GM23338 (cell line): ENCODE results near the gene KRTAP5-6.

Experiments
- CREB1 ChIP-seq: fragments of 250-450 bp; sonication (Bioruptor Pico); IDR thresholded peaks from 2 replicates; pipeline ENCODE4 v1.5.0; 2020; ENCODE audit warnings: low read depth, mild to moderate bottlenecking, moderate library complexity
- CTCF ChIP-seq, 2 experiments: fragments of 200-600 bp in 1 of 2; sonication (generic) in 1 of 2; conservative IDR thresholded peaks; 2 replicates each; pipeline versions ENCODE4 v1.5.1 to v1.6.1; 2016 to 2017; ENCODE audit warnings: antibody characterized with exemption in 2 of 2, low read depth in 2 of 2, mild to moderate bottlenecking in 2 of 2, moderate library complexity in 1 of 2

DNA sequence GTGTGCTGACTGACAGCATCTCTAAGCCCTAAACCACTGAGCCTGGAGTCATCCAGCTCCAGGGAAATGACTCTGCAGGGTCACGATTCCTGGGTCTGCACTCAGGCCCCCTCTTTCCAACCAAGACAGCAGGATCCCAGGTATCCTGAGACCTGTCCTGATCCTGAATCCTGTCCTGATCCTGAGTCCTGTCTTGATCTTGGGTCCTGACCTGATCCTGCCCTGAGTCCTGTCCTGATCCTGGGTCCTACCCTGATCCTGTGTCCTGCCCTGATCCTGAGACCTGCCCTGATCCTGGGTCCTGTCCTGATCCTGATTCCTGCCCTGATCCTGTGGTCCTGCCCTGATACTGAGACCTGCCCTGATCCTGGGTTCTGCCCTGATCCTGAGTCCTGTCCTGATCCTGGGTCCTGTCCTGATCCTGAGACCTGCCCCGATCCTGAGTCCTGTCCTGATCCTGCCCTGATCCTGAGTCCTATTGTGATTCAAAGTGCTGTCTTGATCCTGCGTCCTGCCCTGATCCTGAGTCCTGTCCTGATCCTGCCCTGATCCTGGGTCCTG, 1.4 kb upstream of the KRTAP5-6 start:
- no peak for TF ChIP-seq CTCF (conservative IDR thresholded peaks at IDR 0.05; ENCODE audit: low read depth in 2 of 2)
- TF ChIP-seq CREB1 (CRISPR knock-in tag): no peak
